Iris pigment epithelial cell (primary cell): Measurements from ENCODE around the gene CSF2.

ENCODE experiments used
- DNase-seq: peaks from one replicate; pipeline ENCODE4 v3.0.0-alpha.2; 2011; ENCODE audit warnings: low read depth

The CSF2 gene

DNA sequence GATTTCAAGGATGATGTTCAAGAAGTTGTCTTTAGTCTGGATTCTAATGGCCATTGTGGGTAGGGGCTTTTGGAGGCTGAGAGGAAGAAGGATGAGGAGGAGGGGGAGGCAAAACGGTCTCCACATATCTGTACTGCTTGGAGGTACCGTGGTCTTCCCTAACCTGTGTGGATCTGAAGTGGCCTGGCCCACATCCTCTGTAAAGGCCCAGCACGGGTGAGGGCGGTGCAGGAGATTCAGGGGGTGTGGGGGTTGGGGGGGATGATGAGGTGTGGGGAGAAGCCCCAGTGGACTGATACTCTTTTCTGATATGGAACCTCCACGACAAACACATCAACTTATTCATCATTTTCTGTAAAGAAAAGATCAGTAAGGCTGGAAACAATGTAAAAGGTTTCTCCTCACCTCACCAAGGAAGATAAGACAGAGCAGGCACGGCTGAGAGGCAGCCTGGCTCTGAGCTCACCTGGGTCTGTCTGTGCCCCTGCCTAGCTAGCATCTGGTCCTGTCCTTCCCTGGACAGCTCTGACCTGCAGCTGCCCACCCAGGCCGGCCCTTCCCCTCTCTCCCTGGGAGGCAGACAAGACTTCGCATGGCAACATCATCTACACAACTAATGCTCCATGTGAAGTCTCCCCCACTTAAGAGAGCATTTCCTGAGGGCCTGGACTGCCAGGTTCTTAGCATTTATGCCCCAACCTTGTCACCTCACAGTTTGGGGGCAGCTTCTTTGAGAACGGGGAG, 18.7 kb upstream of the CSF2 start:
- DNase-seq, result no peak

DNA sequence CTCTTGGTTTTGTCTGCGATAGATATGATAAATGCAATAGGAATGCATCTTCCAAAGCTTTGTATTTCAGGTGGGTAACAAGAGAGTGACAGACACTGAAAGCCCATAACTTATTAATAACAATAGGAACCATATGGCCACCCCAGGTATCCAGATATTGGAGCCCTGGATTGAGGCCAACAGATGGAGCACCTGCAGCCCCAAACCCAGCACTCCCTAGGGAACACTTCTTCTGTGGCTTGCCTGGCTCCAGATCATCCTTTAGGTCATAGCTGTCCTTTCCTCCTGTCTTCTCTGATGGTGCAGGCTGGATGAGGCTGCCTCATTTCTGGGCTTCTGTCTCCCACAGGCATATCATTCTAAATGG, 18.2 kb upstream of the CSF2 start:
- DNase-seq, result no peak

DNA sequence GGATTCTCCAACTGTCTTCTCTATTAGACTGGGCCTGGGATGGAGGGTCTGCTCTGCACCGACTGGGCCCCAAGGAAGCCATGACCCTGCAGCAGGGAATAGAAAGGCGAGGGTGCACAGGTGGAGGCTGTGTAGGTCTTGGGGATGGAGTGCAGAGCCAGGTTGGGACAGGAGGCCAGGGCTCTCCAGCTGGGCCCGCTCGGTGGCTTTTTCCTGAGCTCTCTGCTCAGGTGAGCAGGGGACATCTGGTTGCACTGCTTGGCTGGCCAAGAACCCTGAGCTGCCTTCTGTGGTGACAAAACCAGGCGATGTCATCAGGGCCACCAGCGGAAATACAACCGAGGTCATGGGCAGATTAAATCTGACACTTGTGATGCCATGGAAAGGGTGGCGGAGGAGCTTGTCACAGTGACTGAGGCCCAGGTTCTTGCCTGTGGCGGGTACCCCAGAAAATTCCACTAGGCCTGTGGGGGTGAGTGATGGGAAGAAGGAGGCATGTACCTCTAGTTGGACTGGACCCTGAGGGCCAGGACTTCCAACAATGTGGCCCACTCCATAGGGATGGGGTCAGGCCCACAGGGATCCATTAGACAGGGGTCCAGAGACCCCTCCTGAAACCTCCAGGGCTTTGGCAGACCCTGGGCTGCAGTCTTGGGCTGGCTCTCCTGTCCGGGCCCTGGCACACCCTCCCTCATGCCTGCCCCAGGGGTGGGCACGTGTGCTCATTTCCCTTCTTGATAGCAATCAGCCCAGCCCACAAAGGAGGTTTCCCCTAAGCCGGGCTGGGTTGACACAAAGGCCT, 17.6 kb upstream of the CSF2 start:
- DNase-seq, result no peak

DNA sequence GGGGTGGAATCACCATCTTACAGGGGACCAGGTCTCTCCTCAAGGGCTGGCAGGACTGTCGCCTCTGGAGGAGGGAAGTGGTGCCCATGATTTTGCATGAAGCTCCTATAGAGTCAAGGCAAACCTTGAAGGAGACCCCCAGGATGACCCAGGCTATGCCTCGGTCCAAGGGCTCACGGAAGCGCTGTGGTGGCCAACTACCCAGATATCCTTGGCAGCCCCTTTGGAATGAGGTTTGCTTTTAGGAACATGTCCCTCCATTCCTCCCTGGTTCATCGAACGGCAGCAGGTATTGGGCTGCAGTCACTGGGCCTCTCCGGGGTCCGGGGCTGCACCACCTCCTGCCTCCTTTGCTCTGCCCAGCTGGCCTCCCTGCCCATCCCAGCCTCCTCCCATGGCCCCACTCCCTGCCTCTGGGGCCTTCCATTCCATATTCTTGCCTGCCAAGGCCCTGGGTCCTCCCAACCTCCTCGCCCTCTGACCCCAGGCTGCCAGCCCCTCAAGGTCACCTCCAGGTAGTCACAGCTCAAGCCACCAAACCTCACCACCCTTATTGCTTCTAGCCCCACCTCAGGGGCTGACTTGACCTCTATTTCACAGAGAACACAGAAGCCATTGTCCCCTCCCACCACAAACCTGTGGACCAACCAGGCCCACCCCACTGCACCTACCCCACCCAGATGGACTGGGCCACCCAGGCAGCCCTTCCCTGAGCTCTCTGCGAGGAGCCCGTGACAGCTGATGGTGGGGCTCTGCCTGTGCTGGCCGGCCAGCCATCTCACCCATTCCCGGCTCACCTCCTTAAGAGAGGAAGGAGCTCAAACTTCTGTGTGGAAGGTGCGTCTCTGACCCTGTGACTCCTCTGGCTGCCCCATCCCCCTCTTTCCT, 16.7 kb upstream of the CSF2 start:
- no peak for DNase-seq

DNA sequence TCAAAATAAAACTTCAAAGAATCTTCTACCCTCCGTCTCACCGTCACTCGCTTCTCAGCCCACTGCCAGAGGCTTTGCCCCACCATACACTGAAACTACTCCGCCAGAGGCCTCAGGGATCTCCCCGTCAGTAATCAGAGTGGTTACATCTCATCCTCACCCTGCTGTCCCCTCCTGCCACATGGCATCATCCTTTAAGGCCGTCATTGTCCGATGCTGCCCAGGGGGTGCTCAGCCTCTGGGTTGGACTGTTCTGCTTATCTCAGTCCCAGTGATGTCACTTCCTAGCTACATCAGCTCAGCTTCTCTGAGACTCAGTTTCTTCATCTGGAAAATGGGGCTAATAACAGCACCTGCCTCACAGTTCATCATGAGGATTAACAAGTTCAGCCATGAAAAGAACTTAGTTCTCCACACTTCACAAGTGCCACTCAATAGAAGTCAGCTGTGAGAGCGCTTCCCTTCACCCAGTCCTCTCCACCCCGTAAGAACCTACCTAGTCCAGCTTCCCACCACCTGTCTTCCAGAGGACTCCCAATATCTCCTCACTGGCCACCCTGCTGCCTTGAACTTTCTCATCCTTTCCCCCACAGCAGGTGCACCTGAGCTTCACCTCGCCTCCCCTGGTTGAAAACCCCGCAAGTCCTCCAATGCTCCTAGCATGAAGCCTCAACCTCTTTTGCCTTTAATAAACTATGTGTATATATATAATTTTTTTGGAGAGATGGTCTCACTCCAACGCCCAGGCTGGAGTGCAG, 15.9 kb upstream of the CSF2 start:
- no peak for DNase-seq

DNA sequence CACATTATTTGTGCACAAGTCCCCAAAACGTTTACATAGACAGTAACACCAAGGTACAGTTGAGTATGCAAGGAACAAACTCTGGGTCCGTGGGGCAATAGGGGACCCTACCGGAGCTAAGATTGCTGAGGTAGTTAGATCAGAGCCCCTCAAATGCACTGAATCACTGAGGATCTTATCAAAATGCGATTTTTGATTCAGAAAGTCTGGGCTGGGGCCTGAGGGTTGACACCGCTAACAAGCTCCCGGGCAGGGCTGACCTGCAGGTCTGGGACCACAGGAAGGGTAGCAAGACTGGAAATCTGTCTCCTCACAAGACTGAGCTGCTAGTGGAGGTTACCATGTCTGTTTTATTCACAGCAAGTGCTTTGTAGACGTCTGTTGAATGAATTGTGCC, 14.9 kb upstream of the CSF2 start:
- DNase-seq, result no peak

DNA sequence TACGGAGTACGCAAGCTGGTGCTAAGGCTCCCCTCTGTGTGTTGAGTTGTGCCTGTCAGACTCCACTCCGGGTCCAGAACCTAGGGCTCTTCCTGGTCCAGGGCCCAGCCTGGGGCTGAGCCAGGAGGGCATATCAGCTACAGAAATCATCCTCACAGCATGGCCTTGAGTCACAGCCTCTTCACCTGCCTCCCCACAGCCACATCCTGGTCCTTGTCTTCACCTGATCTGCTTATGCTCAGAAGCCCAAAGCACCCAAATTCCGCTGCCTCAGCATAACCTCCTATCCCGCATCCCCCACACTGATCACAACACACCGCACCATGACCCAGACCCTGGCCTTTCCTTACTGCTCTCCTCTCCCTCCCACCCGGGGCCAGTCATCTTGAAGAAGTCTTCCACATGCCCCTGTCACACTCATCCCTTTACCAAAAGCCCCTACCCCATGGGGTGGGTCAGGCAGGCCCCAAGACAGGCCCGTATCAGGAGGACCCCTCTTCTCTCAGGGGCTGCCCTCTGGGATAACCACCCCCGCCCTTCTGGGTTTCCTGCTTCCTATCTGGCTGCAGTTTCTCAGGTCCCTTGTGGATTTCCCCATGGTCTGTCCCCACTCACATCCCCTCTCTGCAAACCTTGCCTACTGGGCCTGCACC, 14.4 kb upstream of the CSF2 start:
- no peak for DNase-seq

DNA sequence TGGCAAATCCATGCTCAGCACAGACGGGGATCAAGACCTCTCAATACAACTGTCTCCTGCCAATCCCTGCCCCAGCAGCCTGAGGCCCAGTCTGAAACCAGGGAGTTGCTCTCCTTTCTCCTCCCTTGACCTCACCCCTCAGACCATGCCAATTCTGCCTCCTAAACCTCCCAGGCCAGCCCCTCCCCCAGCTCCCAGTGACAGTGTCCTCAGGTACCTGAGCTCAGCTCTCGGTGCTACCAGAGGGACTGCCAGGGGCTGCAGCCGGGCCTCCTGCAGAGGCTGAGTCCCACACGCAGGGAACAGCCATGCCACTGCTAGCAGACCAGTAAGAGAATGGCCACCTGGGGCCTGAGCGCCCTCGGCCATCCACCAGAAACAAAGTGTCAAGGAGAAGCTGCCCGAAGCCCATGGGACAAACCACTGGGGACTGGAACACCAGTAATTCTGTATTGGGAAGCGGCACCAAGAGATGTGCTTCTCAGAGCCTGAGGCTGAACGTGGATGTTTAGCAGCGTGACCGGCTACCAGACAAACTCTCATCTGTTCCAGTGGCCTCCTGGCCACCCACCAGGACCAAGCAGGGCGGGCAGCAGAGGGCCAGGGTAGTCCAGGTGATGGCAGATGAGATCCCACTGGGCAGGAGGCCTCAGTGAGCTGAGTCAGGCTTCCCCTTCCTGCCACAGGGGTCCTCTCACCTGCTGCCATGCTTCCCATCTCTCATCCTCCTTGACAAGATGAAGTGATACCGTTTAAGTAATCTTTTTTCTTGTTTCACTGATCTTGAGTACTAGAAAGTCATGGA, 13.7 kb upstream of the CSF2 start:
- DNase-seq, result no peak

DNA sequence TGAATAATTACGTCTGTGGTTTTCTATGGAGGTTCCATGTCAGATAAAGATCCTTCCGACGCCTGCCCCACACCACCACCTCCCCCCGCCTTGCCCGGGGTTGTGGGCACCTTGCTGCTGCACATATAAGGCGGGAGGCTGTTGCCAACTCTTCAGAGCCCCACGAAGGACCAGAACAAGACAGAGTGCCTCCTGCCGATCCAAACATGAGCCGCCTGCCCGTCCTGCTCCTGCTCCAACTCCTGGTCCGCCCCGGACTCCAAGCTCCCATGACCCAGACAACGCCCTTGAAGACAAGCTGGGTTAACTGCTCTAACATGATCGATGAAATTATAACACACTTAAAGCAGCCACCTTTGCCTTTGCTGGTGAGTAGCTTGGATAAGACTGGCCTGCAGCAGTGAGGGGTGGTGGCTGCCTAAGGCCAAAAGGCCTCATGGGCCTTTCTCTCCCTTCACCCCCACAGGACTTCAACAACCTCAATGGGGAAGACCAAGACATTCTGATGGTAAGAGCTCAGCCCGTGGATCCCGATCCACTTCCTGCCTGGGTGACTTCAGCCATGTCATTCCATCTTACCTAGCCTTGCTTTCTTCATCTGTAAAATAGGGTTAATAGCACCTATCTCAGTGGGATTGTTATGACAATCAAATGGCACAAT, 13.0 kb upstream of the CSF2 start, which contains the start of gene IL3:
Gene IL3, plus strand, starts transcription at position 155 of the 661 bp plus-strand sequence. Its CDS starts 52 bp downstream, at position 207.
- no peak for DNase-seq

DNA sequence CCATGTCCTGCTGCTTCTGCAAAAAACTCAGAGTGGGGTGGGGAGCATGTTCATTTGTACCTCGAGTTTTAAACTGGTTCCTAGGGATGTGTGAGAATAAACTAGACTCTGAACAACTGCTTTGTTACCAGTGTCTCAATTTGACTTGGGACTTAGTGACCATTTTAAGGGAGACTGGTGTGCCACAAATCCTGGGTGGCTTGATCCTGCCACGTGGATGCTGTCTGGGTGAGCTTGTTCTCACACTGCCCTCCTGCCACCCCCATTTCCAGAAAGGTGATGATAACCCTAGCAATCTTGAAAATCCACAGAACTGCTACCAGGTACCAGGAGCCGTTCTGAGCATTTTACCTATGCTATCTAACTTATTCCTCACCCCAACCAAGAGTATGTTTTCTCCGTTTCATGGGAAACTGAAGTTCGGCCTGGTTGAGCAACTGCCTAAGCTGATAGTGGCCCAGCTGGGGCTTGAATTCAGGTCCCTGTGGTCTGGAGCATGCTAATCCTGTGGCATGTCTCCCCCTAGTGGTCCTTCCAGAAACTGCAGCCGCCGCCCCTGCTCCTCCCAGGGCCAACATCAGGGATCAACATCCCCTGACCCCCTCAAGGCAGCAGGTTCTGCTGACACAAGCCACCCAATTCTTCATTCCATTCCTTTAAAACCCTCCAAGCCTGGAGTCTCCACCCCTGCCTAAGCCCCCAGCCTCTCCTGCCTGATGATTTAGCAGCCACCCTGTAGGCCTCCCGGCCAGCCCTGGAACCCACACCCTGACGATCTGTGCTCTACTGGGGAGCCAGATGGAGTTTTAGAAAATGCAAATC, 10.3 kb upstream of the CSF2 start:
- DNase-seq, result peak; percentile 73

DNA sequence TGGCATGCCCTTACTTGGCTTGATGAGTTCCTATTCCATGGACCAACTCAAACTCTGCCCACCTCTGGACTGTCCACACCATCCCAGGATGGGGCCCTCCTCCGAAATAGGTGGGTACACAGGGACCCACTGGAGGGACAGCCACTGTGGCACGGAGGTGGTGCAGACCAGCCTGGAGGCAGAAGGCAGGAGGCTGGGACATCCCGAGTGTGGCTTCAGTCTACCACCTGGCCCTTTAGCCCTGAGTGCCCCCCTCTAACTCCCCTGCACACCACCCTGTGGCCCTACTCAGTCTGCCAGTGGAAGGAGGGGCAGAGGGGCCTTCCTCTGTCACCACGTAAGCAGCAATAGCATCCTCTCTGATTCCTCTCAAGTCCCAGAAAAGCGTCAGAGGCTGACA, 9.4 kb upstream of the CSF2 start:
- no peak for DNase-seq

DNA sequence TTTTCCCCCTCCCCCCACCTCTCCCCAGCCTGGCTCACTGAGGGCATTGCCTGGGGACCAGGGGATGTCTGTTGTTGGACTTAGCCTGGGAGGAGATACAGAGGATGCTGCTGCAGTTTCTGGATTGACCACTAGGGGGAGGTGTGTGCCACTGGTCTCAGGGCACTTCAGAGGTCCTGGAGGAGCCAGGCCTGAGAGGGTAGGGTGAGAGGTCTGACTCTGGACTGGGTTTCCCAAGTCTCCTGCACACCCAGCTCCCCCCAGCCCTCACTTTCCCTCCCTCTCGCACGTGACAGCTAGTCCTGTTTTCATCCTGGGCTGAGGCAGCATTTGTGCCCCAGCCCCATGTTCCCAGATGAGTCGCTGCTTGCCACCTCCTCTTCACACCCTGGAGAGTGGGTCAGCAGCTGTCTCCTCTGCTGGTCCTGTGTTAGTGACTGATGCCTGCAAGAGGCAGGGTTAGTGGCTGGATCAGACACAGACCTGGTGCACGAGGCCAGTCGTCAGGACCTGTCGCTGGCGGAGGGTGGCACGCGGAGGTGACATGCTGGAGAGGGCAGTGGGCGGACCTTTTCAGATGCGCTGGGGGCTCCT, 8.8 kb upstream of the CSF2 start:
- DNase-seq, result peak; percentile 64

DNA sequence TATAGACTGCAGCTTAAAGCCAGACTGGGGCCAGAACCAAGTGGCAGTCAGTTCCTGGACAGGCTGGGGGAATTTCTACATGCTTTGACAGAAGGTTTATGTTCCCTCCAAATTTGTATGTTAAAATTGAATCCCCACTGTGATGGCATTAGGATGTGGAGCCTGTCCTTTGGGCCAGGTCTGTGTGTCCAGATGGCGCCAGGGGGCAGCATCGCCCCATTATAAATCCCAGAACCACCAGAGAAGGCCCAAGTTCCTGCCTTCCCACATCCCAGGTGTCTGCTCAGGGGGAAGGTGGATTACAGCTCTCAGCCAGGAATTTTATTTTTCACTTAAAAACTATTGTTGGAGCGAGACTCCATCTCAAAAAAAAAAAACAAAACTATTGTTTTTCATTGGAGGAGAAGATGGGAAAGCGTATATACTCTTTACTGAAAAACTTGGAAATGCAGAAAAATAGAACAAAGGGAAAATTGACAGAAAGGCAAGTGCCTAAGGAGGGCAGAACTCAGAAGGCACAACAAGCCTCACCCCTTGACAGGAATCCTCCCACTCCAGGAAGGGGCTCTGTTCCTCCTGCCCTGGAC, 8.1 kb upstream of the CSF2 start:
- peak; percentile 56 for DNase-seq

DNA sequence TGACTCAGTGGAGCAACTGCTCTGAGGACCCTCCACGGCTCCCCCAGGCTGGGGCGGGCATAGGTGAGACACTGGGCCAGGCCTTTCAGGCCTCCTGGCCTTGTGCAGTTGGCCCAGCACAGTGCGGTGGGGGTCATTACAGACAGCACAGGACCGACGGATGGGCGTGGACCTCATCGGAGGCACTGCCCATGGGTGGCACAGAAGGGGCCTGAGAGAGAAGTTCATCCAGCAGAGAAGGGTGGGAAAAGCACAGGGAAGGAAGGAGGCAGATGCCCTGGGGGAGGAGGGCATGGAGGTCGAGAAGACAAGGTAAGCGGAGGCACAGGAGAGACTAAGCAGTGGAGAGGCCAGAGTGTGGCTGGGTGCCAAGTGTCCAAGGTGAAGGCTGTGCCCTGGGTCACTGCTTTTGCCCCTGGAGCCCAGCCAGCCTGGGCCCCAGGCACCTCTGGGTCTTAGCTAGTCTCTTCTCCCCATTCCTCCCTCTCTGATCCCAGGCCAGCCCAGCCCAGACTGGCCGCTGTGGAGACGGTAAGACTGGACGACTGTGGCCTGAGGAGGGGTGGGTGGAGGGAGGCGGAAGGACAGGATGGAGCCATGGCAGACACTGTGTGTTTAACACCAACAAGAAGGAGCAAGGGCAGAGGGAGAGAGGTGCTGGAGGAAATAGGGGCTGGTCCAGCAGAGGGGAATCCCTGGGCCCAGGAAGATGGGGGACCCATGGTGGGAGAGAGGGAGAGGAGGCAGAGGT, 7.5 kb upstream of the CSF2 start:
- no peak for DNase-seq

DNA sequence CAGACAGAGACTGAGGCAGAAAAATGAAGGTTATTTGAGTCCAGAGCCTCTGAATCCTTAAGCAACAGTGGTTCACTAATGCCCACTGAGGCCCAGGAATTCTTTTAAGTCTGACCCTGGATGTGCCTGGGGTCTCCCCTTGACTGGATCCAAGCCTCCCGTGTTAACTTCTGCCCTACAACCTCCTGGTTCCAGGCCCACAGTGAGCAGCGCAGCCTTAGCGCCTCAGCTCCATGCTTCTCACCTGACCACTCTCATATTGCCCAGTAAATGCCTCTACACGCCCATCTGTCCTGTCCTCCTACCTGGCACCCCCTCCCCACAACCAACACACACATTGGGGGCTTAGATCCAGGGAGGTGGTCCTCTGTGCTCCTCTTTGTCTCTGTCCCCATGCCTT, 6.7 kb upstream of the CSF2 start:
- no peak for DNase-seq

DNA sequence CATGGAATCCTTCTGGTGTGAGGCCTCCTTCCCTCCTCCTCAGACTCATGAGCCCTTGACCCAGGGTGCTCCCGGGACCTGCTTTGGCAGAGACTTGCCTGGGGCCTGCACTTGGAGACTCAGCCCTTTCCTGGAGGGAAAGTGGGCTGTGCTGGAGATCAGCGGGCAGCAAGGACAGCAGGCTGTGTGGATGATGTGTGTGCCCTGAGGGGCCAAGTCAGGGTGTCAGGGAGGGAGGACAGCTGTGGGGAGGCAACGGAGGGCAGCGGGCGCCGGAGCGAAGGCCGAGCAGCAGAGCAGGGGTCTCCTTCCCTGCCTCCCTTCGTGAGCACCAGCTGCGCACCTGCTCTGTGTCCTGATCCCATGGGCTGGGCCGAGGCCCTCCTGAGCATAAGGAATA, 6.1 kb upstream of the CSF2 start:
- no peak for DNase-seq
